ENCODE measurements around the gene STXBP3. TPM values are rescaled to one million over a fixed set of nuclear protein-coding genes. Genes with fewer than 3 reads are reported as not detected.

The STXBP3 gene
- total and polyA plus RNA-seq, 2 of the 8 experiments (the other 6 are each of a cell fraction or from before 2014, with no cell fraction given) = 6.0 to 38.5 TPM

DNA sequence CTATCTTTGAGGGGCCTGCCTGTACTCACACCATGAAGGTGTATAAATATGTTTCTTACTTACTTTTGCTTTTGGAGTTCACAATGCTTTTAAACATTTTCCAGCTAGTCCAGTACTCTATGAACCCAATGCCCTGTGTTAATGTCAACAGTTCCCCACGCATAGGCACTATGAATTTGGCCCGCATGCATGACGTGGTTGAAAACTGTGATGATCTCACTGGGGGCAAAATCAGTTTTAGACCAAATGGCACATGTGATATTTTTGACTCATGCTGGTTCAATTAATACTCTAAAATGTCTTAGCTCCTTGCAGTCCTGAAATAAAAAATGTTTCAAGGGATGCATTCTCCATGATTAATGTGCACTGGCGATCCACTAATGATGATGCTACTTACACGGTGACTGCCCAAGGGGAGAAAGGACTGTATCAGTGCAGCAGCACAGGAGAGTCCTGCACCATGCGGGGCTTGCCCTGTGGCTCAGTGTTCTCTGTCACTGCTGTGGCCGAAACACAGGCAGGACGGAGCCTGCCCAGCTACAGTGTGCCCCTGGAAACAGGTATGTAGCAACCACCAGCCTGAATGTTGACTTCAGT, 18.0 kb upstream of the STXBP3 start:
- H4K20me1 ChIP-seq (replicated peaks in 1 of 2; ENCODE audit: control insufficient read depth in 1 of 2, insufficient read depth in 2 of 2, low read length in 2 of 2) = no peaks in the 10 kb centered on the region
- H3K36me3 ChIP-seq (ENCODE audit: control insufficient read depth in 2 of 4, insufficient read depth in 4 of 4, low read length in 3 of 4) = no peaks in the 10 kb centered on the region
- no peak overlapping the region for H3K14ac ChIP-seq (ENCODE audit: insufficient read length)
- no peak overlapping the region for H2BK5ac ChIP-seq (ENCODE audit: low read depth, low read length)
- no peaks in the 10 kb centered on the region; the same call in 1 of the 2 replicates for H3K79me1 ChIP-seq (ENCODE audit: low read depth, low read length)
- no peak overlapping the region for H2BK120ac ChIP-seq (replicated peaks; ENCODE audit: low read depth, low read length)
- H3K79me2 ChIP-seq (ENCODE audit: control insufficient read depth in 1 of 2, insufficient read depth in 2 of 2, low read length in 2 of 2) = no peaks in the 10 kb centered on the region
- H3K23me2 ChIP-seq (ENCODE audit: low read depth, low read length) = no peaks in the 10 kb centered on the region; the same call in 1 of the 2 replicates
- no peak overlapping the region for H4K91ac ChIP-seq (replicated peaks; ENCODE audit: insufficient read length, low read length)
- no peak overlapping the region for H3K4me3 ChIP-seq (ENCODE audit: extremely low read depth in 1 of 4, insufficient read depth in 2 of 4, low read depth in 3 of 4, low read length in 4 of 4)
- H2AK5ac ChIP-seq (ENCODE audit: low read depth, low read length) = no peak overlapping the region
- no peak for FAIRE-seq
- ChIA-PET POLR2A (ENCODE audit: partially characterized antibody) (no interaction called here), CTCF (ENCODE audit: partially characterized antibody) (interaction anchor here (0.8 to 1.3 kb wide), 2 partner anchors 11 to 19 kb away, joined by 3 to 4 read pairs; no protein-coding TSS in a partner anchor)
- H3K56ac ChIP-seq (replicated peaks; ENCODE audit: insufficient read length, low read depth, low read length) = no peak overlapping the region
- no peak overlapping the region for H3K9ac ChIP-seq (replicated peaks in 1 of 4; ENCODE audit: extremely low read depth in 1 of 4, low read depth in 3 of 4, low read length in 3 of 4)
- no peak overlapping the region for H3K4ac ChIP-seq (replicated peaks; ENCODE audit: insufficient read length, low read depth, low read length)
- H2BK15ac ChIP-seq (ENCODE audit: low read length) = no peak overlapping the region
- no peak overlapping the region for H3K4me2 ChIP-seq (ENCODE audit: insufficient read depth in 1 of 2, low read depth in 2 of 2, low read length in 2 of 2)
- no peaks in the 10 kb centered on the region for H3K4me1 ChIP-seq (replicated peaks in 1 of 4; ENCODE audit: control insufficient read depth in 3 of 4, insufficient read depth in 4 of 4, low read length in 3 of 4)
- H2BK20ac ChIP-seq (ENCODE audit: low read length) = no peak overlapping the region
- H4K5ac ChIP-seq (ENCODE audit: insufficient read length, low read depth, low read length) = no peak overlapping the region
- no peak overlapping the region for H3K23ac ChIP-seq (ENCODE audit: insufficient read length)
- DNase-seq (ENCODE audit: low read depth in 1 of 2, low spot score in 2 of 2) = no peak
- H4K8ac ChIP-seq (ENCODE audit: extremely low read depth, insufficient read depth, low read length) = no peak overlapping the region
- 92% methylated on average over 8 of the region's 8 CpGs; no CpG with 5 or more reads in 1 of the 2 experiments for WGBS, 2 experiments (ENCODE audit: extremely low coverage in 1 of 2, insufficient coverage in 1 of 2, insufficient read length in 1 of 2, insufficient replicate concordance in 2 of 2, low coverage in 1 of 2, low lambda C conversion rate in 2 of 2, missing lambda C conversion rate in 1 of 2)
- H3K27me3 ChIP-seq (replicated peaks in 1 of 4; ENCODE audit: control insufficient read depth in 3 of 4, extremely low read depth in 1 of 4, insufficient read depth in 3 of 4, low read length in 3 of 4) = no peaks in the 10 kb centered on the region
- H2BK12ac ChIP-seq (ENCODE audit: low read depth, low read length) = no peak overlapping the region
- H2AFZ ChIP-seq (ENCODE audit: low read length) = no peak overlapping the region
- H3K9me3 ChIP-seq (ENCODE audit: insufficient read depth in 2 of 2, low read depth in 1 of 2, low read length in 1 of 2) = no peaks in the 10 kb centered on the region
- H3K27ac ChIP-seq (ENCODE audit: low read depth, low read length) = no peak overlapping the region
- no peak overlapping the region for H3K18ac ChIP-seq (ENCODE audit: extremely low read depth, low read length)
- TF ChIP-seq, protein P1, sequence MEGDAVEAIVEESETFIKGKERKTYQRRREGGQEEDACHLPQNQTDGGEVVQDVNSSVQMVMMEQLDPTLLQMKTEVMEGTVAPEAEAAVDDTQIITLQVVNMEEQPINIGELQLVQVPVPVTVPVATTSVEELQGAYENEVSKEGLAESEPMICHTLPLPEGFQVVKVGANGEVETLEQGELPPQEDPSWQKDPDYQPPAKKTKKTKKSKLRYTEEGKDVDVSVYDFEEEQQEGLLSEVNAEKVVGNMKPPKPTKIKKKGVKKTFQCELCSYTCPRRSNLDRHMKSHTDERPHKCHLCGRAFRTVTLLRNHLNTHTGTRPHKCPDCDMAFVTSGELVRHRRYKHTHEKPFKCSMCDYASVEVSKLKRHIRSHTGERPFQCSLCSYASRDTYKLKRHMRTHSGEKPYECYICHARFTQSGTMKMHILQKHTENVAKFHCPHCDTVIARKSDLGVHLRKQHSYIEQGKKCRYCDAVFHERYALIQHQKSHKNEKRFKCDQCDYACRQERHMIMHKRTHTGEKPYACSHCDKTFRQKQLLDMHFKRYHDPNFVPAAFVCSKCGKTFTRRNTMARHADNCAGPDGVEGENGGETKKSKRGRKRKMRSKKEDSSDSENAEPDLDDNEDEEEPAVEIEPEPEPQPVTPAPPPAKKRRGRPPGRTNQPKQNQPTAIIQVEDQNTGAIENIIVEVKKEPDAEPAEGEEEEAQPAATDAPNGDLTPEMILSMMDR (IDR thresholded peaks at IDR 0.05; ENCODE audit: control extremely low read depth in 1 of 3, insufficient read depth in 1 of 3, low read depth in 1 of 3, low read length in 3 of 3) = no peak
- TF ChIP-seq GABPA (IDR thresholded peaks at IDR 0.05; ENCODE audit: borderline replicate concordance, insufficient read depth, low read length) (no peak), CEBPB (IDR thresholded peaks at IDR 0.05; ENCODE audit: low read depth, low read length) (no peak), ATF2 (IDR thresholded peaks at IDR 0.05; ENCODE audit: low read length) (no peak), SAP30 (IDR thresholded peaks at IDR 0.05; ENCODE audit: insufficient read depth, insufficient replicate concordance, low read length) (no peak), SP4 (IDR thresholded peaks at IDR 0.05; ENCODE audit: low read length) (no peak), MAFK (IDR thresholded peaks at IDR 0.05; ENCODE audit: low read depth, low read length) (no peak), GTF2F1 (IDR thresholded peaks at IDR 0.05; ENCODE audit: borderline replicate concordance, low read depth, low read length) (no peak), TCF12 (IDR thresholded peaks at IDR 0.05; ENCODE audit: low read depth, low read length) (no peak)
